HepG2 (cell line): Measurements from ENCODE around the gene TTC38.

Experiments
- ARID4A ChIP-seq: sonication (generic); formaldehyde crosslinking; IDR thresholded peaks from 2 replicates; pipeline ENCODE4 v1.5.0; 2020; ENCODE audit warnings: mild to moderate bottlenecking, missing genetic modification reagents, borderline replicate concordance
- CREB1 ChIP-seq, 2 experiments: fragments of 450-650 bp in 1 of 2; IDR thresholded peaks; 2 replicates each; pipeline ENCODE4 v1.6.1; 2016 to 2017; ENCODE audit warnings: control low read depth in 1 of 2, mild to moderate bottlenecking in 1 of 2, missing compliant biosample characterization in 1 of 2, missing genetic modification characterization in 1 of 2
- CTCF ChIP-seq: sonication (generic); formaldehyde crosslinking; IDR thresholded peaks from 2 replicates; pipeline ENCODE4 v1.5.0; 2020; ENCODE audit warnings: mild to moderate bottlenecking, missing genetic modification reagents, moderate library complexity
- GATAD1 ChIP-seq: IDR thresholded peaks from 2 replicates; pipeline ENCODE4 v1.6.1; 2016; ENCODE audit warnings: missing genetic modification reagents, missing compliant biosample characterization
- HDAC2 ChIP-seq: sonication (generic); formaldehyde crosslinking; IDR thresholded peaks from 2 replicates; pipeline ENCODE4 v1.4.0; 2020; ENCODE audit warnings: missing genetic modification reagents
- SNAPC5 ChIP-seq: sonication (generic); formaldehyde crosslinking; IDR thresholded peaks from 2 replicates; pipeline ENCODE4 v1.8.1; 2023; ENCODE audit warnings: mild to moderate bottlenecking, missing genetic modification reagents, borderline replicate concordance
- SP4 ChIP-seq: sonication (generic); formaldehyde crosslinking; IDR thresholded peaks from 2 replicates; pipeline ENCODE4 v1.8.1; 2023; ENCODE audit warnings: mild to moderate bottlenecking, missing genetic modification reagents
- TBP ChIP-seq: sonication (generic); formaldehyde crosslinking; IDR thresholded peaks from 2 replicates; pipeline ENCODE4 v1.5.0; 2020; ENCODE audit warnings: missing genetic modification reagents
- TMF1 ChIP-seq: sonication (generic); formaldehyde crosslinking; IDR thresholded peaks from 2 replicates; pipeline ENCODE4 v1.8.1; 2022; ENCODE audit warnings: low read depth, missing genetic modification reagents
- ZNF264 ChIP-seq: sonication (generic); formaldehyde crosslinking; IDR thresholded peaks from 2 replicates; pipeline ENCODE4 v1.4.0; 2020; ENCODE audit warnings: missing genetic modification reagents
- ZNF552 ChIP-seq: sonication (generic); formaldehyde crosslinking; IDR thresholded peaks from 2 replicates; pipeline ENCODE4 v1.9.0; 2022; ENCODE audit warnings: missing genetic modification reagents, mild to moderate bottlenecking, borderline replicate concordance
- TF ChIP-seq, protein P1 (sequence below), 2 experiments: IDR thresholded peaks; 2 replicates each; pipeline ENCODE4 v1.6.1; 2011 to 2012; ENCODE audit warnings: low read length in 2 of 2, borderline replicate concordance in 1 of 2, low read depth in 1 of 2, mild to moderate bottlenecking in 1 of 2, moderate library complexity in 1 of 2
- TF ChIP-seq, protein P2 (sequence below): sonication (generic); formaldehyde crosslinking; IDR thresholded peaks from 2 replicates; pipeline ENCODE4 v1.5.0; 2020; ENCODE audit warnings: missing genetic modification reagents, mild to moderate bottlenecking, borderline replicate concordance
- TF ChIP-seq, protein P3 (sequence below): sonication (generic); formaldehyde crosslinking; IDR thresholded peaks from 2 replicates; pipeline ENCODE4 v1.8.1; 2023; ENCODE audit warnings: missing genetic modification reagents, inconsistent platforms, borderline replicate concordance

DNA sequence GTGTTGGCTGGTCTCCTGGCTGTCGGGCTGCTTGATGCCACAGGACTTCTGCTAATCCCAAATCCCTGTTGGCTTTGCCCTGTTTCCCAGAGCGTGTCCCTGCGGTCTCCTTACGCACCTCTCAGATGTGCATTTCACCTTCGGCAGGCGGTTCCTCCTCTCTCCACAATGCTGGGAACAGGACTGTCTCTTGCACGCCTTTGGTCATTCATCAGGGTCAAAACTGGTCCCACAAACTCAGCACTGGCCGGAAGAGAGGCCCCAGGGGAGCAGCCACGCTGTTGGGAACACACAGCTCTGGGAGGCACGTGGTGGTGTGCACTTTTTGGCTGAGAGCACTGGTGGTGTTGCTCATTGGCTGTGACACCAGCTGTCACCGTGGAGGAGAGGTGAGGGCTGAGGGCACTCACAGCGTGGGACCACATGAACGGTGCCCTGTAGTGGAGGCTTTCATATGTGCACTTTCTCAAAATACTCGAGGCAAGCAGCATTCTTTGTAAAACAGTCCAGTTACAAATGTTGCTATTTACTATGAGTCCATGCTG is 52.4 kb downstream of the TTC38 start:
- TF ChIP-seq, protein P1, sequence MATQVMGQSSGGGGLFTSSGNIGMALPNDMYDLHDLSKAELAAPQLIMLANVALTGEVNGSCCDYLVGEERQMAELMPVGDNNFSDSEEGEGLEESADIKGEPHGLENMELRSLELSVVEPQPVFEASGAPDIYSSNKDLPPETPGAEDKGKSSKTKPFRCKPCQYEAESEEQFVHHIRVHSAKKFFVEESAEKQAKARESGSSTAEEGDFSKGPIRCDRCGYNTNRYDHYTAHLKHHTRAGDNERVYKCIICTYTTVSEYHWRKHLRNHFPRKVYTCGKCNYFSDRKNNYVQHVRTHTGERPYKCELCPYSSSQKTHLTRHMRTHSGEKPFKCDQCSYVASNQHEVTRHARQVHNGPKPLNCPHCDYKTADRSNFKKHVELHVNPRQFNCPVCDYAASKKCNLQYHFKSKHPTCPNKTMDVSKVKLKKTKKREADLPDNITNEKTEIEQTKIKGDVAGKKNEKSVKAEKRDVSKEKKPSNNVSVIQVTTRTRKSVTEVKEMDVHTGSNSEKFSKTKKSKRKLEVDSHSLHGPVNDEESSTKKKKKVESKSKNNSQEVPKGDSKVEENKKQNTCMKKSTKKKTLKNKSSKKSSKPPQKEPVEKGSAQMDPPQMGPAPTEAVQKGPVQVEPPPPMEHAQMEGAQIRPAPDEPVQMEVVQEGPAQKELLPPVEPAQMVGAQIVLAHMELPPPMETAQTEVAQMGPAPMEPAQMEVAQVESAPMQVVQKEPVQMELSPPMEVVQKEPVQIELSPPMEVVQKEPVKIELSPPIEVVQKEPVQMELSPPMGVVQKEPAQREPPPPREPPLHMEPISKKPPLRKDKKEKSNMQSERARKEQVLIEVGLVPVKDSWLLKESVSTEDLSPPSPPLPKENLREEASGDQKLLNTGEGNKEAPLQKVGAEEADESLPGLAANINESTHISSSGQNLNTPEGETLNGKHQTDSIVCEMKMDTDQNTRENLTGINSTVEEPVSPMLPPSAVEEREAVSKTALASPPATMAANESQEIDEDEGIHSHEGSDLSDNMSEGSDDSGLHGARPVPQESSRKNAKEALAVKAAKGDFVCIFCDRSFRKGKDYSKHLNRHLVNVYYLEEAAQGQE (IDR thresholded peaks at IDR 0.05; ENCODE audit: borderline replicate concordance in 1 of 2, low read depth in 1 of 2, low read length in 2 of 2), result no peak
- no peak for TF ChIP-seq SNAPC5 (CRISPR knock-in tag)
- no peak for TF ChIP-seq TMF1 (CRISPR knock-in tag)
- TF ChIP-seq, protein P2, sequence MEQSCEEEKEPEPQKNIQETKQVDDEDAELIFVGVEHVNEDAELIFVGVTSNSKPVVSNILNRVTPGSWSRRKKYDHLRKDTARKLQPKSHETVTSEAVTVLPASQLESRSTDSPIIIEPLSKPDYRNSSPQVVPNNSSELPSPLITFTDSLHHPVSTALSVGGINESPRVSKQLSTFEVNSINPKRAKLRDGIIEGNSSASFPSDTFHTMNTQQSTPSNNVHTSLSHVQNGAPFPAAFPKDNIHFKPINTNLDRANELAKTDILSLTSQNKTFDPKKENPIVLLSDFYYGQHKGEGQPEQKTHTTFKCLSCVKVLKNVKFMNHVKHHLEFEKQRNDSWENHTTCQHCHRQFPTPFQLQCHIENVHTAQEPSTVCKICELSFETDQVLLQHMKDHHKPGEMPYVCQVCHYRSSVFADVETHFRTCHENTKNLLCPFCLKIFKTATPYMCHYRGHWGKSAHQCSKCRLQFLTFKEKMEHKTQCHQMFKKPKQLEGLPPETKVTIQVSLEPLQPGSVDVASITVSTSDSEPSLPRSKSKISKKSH (CRISPR knock-in tag), result no peak
- no peak for TF ChIP-seq ZNF264 (CRISPR knock-in tag)
- no peak for TF ChIP-seq HDAC2 (CRISPR knock-in tag)
- TF ChIP-seq CREB1 (IDR thresholded peaks at IDR 0.05), result no peak
- no peak for TF ChIP-seq CREB1 (CRISPR knock-in tag; IDR thresholded peaks at IDR 0.05)
- TF ChIP-seq SP4 (CRISPR knock-in tag), result no peak
- TF ChIP-seq TBP, result no peak
- no peak for TF ChIP-seq ARID4A
- TF ChIP-seq, protein P3, sequence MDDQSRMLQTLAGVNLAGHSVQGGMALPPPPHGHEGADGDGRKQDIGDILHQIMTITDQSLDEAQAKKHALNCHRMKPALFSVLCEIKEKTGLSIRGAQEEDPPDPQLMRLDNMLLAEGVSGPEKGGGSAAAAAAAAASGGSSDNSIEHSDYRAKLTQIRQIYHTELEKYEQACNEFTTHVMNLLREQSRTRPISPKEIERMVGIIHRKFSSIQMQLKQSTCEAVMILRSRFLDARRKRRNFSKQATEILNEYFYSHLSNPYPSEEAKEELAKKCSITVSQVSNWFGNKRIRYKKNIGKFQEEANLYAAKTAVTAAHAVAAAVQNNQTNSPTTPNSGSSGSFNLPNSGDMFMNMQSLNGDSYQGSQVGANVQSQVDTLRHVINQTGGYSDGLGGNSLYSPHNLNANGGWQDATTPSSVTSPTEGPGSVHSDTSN (CRISPR knock-in tag), result no peak
- TF ChIP-seq ZNF552 (CRISPR knock-in tag), result no peak
- no peak for TF ChIP-seq CTCF
- TF ChIP-seq GATAD1 (CRISPR knock-in tag), result no peak
